COLO668 (cell line): ENCODE results near the gene ITPRID1.
"Not testable (repeated sequence)": the region's sequence is repeated elsewhere in the genome, so short reads cannot be mapped to it uniquely, and the experiment has no call there.

Experiments
- DNase-seq: peaks from one replicate; lab custom pipeline; 2025; ENCODE audit not compliant: unreplicated experiment; lab: John Stamatoyannopoulos, UW

ITPRID1 gene

DNA sequence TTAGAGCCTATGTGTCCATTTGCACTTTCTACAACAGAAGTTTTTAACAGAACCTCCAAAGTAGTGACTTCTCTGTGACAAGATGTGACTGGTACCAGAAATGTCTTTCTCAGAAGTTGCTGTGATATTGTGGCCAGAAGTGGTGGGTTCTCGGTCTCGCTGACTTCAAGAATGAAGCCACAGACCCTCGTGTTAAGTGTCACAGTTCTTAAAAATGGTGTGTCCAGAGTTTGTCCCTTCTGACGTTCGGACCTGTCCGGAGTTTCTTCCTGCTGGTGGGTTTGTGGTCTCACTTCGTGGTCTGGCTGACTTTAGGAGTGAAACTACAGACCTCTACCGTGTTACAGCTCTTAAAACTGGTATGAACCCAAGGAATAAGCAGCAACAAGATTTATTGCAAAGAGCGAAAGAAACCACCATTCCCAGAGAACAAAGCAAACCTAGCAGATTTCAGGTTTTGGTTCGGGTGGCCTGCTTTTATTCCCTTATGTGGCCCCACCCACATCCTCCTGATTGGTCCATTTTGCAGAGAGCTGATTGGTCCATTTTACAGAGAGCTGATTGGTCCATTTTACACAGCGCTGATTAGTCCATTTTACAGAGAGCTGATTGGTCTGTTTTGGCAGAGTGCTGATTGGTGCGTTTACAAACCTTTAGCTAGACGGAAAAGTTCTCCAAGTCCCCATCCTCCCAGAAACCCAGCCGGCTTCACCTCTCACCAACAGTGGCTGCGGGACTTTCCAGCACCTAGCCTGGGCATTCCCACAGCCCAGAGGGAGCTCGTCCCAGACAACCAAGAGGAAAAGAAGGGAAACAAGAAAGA, 3.0 kb downstream of the ITPRID1 start:
- no peak for DNase-seq

DNA sequence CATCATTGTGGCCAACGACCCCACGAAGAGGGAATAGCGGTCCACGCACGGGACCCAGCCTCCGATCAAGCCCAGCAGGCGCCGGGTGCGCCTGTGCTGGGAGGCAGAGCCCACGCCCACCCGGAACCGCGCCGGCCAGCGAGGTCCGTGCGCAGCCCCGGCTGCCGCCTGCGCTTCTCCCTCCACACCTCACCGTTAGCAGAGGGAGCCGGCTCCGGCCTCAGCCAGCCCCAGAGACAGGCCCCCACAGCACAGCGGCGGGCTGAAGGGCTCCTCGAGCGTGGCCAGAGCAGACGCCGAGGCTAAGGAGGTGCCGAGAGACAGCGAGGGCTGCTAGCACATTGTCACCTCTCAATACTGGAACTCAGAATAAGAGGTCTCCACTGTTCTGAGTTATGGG, 3.6 kb downstream of the ITPRID1 start:
- no peak for DNase-seq

DNA sequence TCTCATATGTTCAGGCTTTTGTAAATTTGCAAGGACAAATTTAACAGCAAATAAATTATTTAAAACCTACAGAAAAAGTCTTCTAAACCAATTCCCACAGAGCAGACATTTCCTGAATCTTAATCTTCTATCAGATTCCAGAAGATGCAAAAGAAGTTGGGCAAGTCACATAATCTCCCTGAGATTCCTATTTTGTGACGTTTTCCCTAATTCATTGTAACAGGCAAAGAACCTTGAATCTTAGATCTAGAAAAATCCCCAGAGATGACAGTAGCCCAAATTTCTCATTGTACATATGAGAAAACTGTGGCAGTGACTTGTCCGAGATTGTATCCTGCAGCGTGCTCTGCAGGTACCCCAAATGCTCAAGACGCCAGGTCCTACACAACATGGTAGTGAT, 4.9 kb downstream of the ITPRID1 start:
- no peak for DNase-seq

DNA sequence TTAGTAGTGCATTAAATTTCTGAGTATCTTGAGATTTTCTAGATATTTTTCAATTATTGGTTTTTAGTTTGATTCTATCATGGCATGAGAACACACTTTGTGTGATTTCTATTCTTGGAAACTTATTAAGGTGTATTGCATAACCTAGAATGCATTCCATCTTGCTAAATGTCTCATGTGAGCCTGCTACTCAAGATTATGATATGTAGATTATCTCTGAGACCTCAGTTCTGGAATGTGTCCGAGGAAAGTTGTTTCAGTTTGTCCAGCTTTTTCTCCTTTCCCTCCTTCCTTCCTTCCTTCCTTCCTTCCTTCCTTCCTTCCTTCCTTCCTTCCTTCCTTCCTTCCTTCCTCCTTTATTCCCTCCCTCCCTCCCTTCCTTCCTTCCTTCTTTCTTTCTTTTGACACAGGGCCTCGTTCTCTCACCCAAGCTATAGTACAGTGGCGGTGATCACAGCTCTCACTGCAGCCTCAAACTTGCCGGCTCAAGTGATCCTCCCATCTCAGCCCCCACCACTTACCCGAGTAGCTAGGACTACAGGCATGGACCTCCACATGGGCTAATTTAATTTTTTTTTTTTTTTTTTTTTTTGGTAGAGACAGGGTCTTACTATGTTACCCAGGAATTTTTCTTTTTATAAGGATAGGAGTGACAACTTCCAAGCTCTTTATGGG, 7.6 kb downstream of the ITPRID1 start:
- no peak for DNase-seq

GRCh38 chr7:31526864-31527263, 13.0 kb downstream of the ITPRID1 start:
- no peak for DNase-seq

GRCh38 chr7:31529103-31529502, 15.2 kb downstream of the ITPRID1 start:
- DNase-seq = no peak

DNA sequence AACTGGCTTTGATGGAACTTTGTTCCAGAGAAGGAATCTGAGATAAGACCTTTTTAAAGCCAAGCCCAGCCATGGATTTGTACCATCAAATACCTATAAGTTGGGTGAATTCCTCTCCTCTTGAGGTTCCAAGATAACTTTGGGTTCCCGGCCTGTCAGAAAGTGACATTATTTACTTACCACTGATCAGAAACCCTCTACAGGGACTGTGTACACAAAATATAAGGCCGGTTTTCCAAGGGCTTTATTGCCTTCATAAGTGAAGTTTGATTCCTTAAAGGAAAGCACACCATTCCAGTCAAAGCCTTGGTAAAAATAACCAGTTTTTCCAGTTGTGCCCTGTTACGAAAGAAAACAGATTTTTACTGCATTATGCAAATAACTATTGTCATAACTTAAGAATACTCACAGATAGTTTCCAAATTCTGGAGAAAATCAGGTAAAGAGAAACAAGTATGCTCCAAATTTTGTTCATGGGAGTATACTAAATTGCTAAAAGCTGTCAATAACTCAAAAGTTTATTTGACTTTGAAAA, 26.8 kb downstream of the ITPRID1 start:
- DNase-seq = not testable (repeated sequence)

- DNase-seq = no peak
Measured at GRCh38 chr7:31545549-31545948, 31.7 kb downstream of the ITPRID1 start.

DNA sequence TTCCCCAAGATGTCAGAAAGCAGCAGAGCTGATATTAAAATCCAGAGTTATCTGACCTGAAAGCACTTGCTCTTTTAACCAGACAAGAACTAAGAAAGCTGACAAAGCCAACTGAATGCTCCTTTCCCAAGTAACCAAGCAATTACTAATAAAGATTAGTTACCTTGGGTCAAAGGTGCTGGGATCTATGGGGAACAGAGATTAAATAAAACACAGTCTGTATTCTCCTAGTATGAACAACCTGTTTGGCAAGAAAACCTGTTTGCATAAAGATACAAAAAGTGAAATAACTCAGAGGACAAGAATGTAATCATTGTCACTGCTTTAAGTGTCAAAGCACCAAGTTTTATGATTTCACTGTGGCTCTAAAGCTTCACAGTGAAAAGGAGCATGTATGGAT, 35.7 kb downstream of the ITPRID1 start:
- DNase-seq = no peak

DNA sequence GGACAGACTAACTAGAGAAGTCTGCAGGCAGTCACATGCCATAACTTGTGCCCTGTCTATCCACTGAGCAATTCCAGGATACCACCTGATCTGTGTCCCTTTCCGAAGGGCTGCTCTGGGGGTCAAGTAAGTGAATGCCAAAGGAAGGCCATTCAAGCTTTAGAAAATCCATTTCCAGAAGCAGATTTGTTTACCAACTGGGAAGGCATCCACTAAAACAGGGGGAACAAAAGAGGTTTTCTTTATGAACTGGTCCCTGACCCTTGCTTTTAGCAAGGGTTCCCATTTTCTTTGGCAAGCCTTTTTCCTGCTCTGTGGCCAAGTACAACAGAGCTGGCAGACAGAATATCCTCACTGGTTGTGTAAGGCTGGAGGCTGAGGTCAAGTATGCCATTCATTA, 36.5 kb downstream of the ITPRID1 start:
- no peak for DNase-seq

- DNase-seq = peak; percentile 71
Measured at GRCh38 chr7:31553661-31554081, 39.8 kb downstream of the ITPRID1 start.

- no peak for DNase-seq
Measured at GRCh38 chr7:31562002-31562401, 48.1 kb downstream of the ITPRID1 start.

DNA sequence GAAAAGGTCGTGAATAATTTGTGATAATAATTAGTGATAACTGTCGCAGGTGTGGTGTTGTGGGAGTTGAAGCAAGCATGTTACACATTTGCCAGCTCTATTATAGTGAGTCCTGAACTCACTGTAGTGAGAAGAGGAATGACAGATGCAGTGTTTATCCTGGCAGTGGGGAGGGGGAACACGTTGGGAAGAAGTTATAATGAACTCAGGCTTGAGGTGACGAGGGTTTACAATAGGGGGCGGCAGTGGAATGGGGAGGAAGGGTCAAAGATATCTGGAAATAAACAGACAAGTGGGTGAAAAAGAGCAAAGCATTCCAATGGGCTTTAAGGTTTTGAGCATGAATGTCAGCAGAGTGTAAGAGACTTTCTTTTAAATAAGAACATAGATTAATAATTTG, 49.6 kb downstream of the ITPRID1 start:
- DNase-seq = no peak

GRCh38 chr7:31563951-31564350, 50.1 kb downstream of the ITPRID1 start:
- no peak for DNase-seq

DNA sequence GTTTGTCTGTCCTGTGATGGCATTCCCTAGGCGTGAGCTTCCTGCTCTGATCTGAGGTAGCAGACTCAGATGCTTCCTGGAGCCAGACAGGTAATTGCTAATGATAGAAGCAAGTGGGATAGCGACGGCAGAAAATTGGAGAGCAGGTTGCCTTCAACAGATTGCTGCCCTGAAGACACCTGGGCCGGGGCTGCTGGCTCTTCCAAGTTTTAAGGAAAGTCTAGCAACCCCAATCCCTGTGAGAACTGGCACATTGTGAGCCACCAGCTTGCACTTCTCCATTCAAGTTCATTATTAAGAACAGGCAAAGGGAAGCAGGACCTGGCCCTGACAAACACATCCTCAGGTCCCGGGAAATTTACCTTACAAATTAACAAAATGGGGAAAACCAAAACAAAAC, 50.8 kb downstream of the ITPRID1 start:
- DNase-seq = no peak

DNA sequence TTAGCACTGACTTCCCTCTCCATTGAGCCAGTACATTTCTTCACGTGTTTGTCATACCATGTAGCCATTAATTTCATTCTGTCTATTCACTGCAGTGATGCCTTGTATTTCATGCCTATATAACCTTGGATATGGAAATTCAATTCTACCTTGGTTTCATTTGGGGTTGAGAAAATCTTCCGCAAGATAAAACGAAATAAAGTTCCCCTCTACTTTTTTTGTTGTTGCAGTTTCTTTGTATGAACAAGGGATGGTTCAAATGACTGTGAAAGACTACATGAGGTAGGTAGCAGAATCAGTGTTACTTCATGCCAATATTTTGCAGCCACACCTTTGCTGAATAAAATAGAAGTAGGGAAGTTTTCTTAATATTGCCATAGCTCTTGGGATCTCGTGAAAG, 55.6 kb downstream of the ITPRID1 start:
- no peak for DNase-seq

GRCh38 chr7:31583526-31583925, 69.6 kb downstream of the ITPRID1 start:
- no peak for DNase-seq

DNA sequence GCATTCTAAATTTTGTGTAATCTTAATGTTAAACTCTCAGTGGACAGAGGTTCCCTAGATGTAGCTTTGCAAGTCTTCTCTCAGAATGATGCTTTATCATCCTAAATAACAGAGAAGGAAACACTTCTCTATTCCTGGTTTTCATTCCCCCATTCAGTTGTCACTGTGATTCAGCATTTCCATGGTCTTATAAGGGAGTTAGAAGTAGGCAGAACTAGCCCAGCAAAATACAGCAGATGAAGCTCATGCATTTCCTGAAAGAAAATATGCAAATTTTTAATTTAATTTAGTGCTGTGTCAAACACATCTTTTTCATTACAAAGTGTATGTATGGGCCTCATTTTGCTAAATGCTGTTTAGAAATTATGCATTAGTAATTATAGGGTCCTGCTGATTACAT, 70.1 kb downstream of the ITPRID1 start:
- no peak for DNase-seq

DNA sequence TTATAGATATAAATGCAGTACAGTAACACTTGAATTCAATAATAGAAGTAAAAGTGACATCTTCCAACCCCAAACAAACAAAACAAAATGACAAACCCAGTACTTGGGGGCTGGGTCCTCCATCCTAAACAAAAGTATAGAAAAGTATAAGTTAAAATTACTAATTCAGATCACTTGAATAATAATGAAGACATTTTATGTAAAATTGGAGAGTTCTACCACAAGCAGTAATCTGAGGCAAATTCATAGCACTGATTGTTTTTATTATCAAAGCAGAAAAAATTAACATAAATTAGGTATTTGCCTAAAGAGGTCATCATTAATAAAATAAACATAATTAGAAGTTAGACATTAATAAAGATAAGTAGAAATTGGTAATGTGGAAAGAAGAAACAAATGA, 81.5 kb downstream of the ITPRID1 start:
- no peak for DNase-seq

- no peak for DNase-seq
Measured at GRCh38 chr7:31602041-31602625, 88.2 kb downstream of the ITPRID1 start.

- DNase-seq = no peak
Measured at GRCh38 chr7:31603046-31603445, 89.2 kb downstream of the ITPRID1 start.

GRCh38 chr7:31613604-31614003, 99.7 kb downstream of the ITPRID1 start:
- DNase-seq = no peak
